C1 segment of cervical spinal cord (tissue), 14 donors: Measurements from ENCODE around the gene FADS1.
A peak's percentile ranks its signal among the peaks of the same experiment; 100 is the strongest.

Source experiments
- DNase-seq, 14 donors: peaks; one replicate each; lab custom pipeline; 2025; lab: John Stamatoyannopoulos, UW

Gene FADS1

GRCh38 chr11:61827571-61828378, 11.0 kb upstream of the FADS1 start, which contains the start of gene FADS2:
TSS of gene FADS2 (plus strand) at chr11:61828300. CDS start at chr11:61828391, 91 bp downstream.
- peak; percentile 28 to 95 (median 87) for DNase-seq

GRCh38 chr11:61826930-61827570, 10.2 kb upstream of the FADS1 start:
- peak in 3 of 14 donors; percentile 57 to 76 (median 69) for DNase-seq

- no peak for DNase-seq
Observed at GRCh38 chr11:61820174-61820573, 3.4 kb upstream of the FADS1 start.

GRCh38 chr11:61817471-61818202, 834 bp upstream of the FADS1 start:
- DNase-seq, result peak in 1 of 14 donors; percentile 19

GRCh38 chr11:61815790-61816735, 740 bp downstream of the FADS1 start:
- peak in 12 of 14 donors; percentile 50 to 85 (median 72) for DNase-seq

GRCh38 chr11:61814958-61815789, 1.6 kb downstream of the FADS1 start:
- peak; percentile 72 to 99 (median 96) for DNase-seq

GRCh38 chr11:61814247-61814957, 2.4 kb downstream of the FADS1 start:
- peak in 7 of 14 donors; percentile 57 to 74 (median 67) for DNase-seq

- no peak for DNase-seq
Observed at GRCh38 chr11:61812736-61813411, 3.9 kb downstream of the FADS1 start.

- no peak for DNase-seq
Observed at GRCh38 chr11:61811831-61812230, 5.0 kb downstream of the FADS1 start.

GRCh38 chr11:61810671-61811175, 6.1 kb downstream of the FADS1 start:
- DNase-seq, result no peak

GRCh38 chr11:61806785-61807184, 10.0 kb downstream of the FADS1 start:
- no peak for DNase-seq

- DNase-seq, result no peak
Observed at GRCh38 chr11:61805146-61805545, 11.7 kb downstream of the FADS1 start.

GRCh38 chr11:61803889-61804647, 12.7 kb downstream of the FADS1 start:
- no peak for DNase-seq

- no peak for DNase-seq
Observed at GRCh38 chr11:61802605-61803004, 14.2 kb downstream of the FADS1 start.

- DNase-seq, result no peak
Observed at GRCh38 chr11:61800331-61801281, 16.2 kb downstream of the FADS1 start.

- no peak for DNase-seq
Observed at GRCh38 chr11:61799665-61800284, 17.0 kb downstream of the FADS1 start.
